NB4 (cell line): ENCODE measurements around the gene DLG1.

Source experiments
- DNase-seq: peaks from one replicate; pipeline ENCODE4 v3.0.0; 2010; ENCODE audit warnings: low read depth
- H3K4me3 ChIP-seq: one replicate; pipeline ENCODE4 v1.5.1; 2011; ENCODE audit warnings: mild to moderate bottlenecking, low read depth, low read length, moderate library complexity
- CTCF ChIP-seq: IDR thresholded peaks from one replicate; pipeline ENCODE4 v1.5.1; 2012; ENCODE audit warnings: low read depth, low read length
- MAX ChIP-seq: IDR thresholded peaks from 2 replicates; pipeline ENCODE4 v1.6.1; 2011; ENCODE audit warnings: low read depth, low read length
- MYC ChIP-seq: IDR thresholded peaks from 2 replicates; pipeline ENCODE4 v1.6.1; 2011; ENCODE audit warnings: low read depth, low read length
- POLR2A ChIP-seq: IDR thresholded peaks from 2 replicates; pipeline ENCODE4 v1.6.1; 2011; ENCODE audit warnings: mild to moderate bottlenecking; ENCODE audit not compliant: insufficient read length; ENCODE audit errors: extremely low read depth

Gene DLG1

DNA sequence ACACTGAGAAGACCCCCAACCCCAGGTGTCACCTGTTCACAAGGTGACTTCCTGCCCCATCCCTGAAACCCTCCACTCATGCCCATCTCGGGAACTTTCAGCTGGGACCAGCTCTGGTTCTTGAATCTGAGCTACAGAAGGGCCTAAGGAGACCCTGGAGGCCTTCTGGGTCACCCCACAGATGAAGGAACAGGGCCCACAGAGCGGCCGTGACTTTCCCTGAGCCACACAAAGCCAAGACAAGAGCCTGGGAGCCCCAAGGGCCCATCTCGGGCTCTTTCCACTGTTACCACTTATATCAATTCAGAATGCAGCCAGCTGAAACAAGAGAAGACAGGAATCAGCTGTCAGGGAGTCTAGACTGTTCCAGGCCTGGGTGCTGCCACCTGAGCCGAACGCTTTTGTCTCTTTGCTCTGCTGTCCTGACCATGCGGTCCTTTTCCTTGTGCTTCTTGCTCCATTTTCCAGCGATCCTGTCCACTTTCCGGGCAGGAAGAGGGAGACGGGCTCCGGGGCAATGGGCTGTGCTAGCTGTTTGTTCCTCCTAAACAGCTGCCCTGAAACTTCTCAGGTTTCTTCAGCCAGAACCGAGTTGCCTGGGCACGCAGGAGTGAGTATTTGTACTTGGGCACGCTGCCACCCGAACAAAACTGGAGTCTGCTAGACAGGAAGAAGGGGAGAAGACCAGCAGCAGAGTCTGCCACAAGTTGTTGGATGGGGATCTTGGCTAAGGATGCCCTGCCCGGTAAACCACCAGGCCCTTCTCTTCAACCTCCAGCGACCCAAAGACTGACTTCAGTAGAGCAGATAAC is 301.8 kb downstream of the DLG1 start:
- DNase-seq: no peak
- no peak overlapping the region for H3K4me3 ChIP-seq
- TF ChIP-seq MYC (no peak), CTCF (no peak), MAX (no peak), POLR2A (no peak)

- no peak for DNase-seq
- TF ChIP-seq POLR2A (no peak), CTCF (no peak), MAX (no peak), MYC (no peak)
- H3K4me3 ChIP-seq: no peak overlapping the region
Observed at GRCh38 chr3:196995646-196996355, 302.6 kb downstream of the DLG1 start.

GRCh38 chr3:196995027-196995426 is 303.4 kb downstream of the DLG1 start:
- no peak for DNase-seq
- no peak for TF ChIP-seq MAX
- no peak for TF ChIP-seq MYC
- no peak for TF ChIP-seq POLR2A
- no peak for TF ChIP-seq CTCF
- H3K4me3 ChIP-seq: no peak overlapping the region

DNA sequence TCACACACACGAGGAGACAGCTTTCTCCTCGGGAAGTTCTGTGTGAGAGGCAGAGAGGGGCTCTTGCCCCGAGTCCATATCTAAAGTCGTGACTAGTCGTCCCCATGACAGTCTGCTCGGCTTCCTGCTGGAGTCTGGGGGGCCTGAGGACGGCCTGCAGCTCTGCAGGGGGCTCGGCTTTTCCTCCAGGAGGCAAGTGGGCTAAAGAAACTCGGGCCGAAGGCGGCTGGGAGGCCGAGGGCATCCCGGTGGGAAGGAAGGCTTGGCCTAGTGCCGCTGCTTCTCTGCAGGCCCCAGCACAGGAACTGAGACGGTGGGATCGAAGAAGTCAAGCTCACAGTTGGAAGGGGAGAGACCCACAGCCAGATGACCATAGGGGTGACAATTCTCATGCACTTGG is 304.4 kb downstream of the DLG1 start:
- no peak for DNase-seq
- H3K4me3 ChIP-seq: no peak overlapping the region
- TF ChIP-seq CTCF (no peak), MAX (no peak), POLR2A (no peak), MYC (no peak)
